ENCODE results near the gene MYRFL. TPM values are rescaled to one million over a fixed set of nuclear protein-coding genes. Genes with fewer than 3 reads are reported as not detected.

Gene MYRFL
- polyA plus RNA-seq, 5 donors: 0.54 to 3.2 (median 1.1) TPM

Other genes with a start within 250 kb of the MYRFL start
- gene CCT2, start 239.8 kb upstream of the MYRFL start, polyA plus RNA-seq (ENCODE audit: insufficient read depth in 1 of 5, insufficient read length in 5 of 5, low replicate concordance in 1 of 5): 100 to 1,000 TPM; 215 to 263 (median 237) TPM
- gene LRRC10, start 214.3 kb upstream of the MYRFL start, polyA plus RNA-seq (ENCODE audit: insufficient read depth in 1 of 5, insufficient read length in 5 of 5, low replicate concordance in 1 of 5): not detected
- 1 to 10 TPM in 1 of 5 donors, under 1 TPM in 4; 0.22 to 2.8 (median 0.50) TPM for gene BEST3, start 125.9 kb upstream of the MYRFL start, polyA plus RNA-seq (ENCODE audit: insufficient read depth in 1 of 5, insufficient read length in 5 of 5, low replicate concordance in 1 of 5)
- gene RAB3IP, start 86.4 kb upstream of the MYRFL start, polyA plus RNA-seq (ENCODE audit: insufficient read depth in 1 of 5, insufficient read length in 5 of 5, low replicate concordance in 1 of 5): 10 to 100 TPM; 25.6 to 50.6 (median 44.9) TPM

Measured in right lung (tissue), 5 donors.